ENCODE results near the gene MORC4.

The MORC4 gene

DNA sequence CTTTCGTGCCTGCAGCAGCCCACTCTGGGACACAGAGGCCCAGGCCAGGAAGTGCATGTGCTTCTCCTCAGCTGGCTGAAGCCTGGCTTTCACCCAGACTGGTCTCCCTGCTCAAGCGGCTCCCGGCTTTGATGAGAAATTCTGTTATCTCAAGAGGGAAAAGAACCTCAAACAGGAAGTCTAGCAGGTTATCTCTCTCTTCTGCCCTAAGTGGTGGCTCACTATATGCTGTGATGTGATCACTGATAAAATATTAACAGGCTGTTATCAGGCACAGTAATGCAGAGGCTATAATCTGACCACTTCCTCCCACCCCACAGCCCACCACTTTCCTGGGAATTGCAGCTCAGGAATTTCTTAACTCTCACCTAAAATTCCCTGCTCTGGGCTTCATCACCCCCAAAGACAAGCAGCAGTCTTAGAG, 66.5 kb downstream of the MORC4 start:
- TF ChIP-seq, protein P1, sequence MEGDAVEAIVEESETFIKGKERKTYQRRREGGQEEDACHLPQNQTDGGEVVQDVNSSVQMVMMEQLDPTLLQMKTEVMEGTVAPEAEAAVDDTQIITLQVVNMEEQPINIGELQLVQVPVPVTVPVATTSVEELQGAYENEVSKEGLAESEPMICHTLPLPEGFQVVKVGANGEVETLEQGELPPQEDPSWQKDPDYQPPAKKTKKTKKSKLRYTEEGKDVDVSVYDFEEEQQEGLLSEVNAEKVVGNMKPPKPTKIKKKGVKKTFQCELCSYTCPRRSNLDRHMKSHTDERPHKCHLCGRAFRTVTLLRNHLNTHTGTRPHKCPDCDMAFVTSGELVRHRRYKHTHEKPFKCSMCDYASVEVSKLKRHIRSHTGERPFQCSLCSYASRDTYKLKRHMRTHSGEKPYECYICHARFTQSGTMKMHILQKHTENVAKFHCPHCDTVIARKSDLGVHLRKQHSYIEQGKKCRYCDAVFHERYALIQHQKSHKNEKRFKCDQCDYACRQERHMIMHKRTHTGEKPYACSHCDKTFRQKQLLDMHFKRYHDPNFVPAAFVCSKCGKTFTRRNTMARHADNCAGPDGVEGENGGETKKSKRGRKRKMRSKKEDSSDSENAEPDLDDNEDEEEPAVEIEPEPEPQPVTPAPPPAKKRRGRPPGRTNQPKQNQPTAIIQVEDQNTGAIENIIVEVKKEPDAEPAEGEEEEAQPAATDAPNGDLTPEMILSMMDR (IDR thresholded peaks at IDR 0.05; ENCODE audit: low read depth, low read length, missing control alignments): no peak
- no peak for DNase-seq (ENCODE audit: low read depth)
- H3K4me3 ChIP-seq (ENCODE audit: low read depth, low read length): no peak overlapping the region

DNA sequence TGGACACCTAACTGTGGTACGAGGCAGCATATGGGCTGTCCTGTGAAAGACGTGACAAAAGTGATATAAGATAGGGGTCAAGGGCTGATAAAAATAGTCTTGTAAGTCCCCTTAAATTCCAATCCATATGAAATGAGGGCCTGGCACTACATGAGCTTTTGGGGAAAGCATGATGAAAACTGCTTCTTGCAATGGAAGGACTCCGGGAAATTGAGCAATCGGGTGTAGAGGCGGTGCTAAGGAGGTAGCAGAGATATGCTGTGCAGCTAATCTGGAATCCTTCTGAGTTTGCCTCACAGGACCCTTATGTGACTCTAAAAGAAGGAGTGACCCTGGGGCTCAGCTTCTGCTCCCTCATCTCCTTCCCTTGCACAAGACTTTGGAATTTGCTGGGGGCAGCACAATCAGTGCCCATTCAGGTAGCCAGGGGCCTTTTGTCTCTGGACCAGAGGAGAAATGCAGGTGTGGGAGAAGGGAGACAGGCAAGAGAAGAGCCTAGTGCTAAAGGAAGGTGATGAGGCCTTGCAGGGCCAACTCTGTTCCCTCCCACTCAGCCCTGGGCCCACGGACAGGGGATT, 67.0 kb downstream of the MORC4 start:
- no peak for DNase-seq (ENCODE audit: low read depth)
- no peak overlapping the region for H3K4me3 ChIP-seq (ENCODE audit: low read depth, low read length)
- TF ChIP-seq, protein P1 (IDR thresholded peaks at IDR 0.05; ENCODE audit: low read depth, low read length, missing control alignments): no peak

DNA sequence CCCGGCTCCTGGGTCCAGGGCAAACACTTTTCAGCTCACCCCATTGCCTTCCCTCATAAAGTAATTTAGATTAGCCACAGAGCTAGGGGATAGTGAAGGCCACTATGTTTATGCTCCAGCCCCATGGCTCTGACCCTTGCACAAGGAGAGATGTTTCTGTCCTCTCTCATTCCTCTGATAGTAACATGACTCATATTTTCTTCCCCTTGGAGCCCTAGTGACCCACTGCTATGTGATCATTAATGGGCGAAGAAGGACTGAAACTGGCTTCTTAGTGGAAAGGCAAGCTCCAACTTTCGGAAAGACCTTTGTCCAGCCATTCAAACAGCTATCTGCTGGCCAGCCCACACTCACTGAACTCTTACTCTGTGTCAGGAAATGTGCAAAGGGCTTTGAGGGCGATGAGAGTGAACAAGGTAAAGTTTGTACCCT, 67.5 kb downstream of the MORC4 start:
- TF ChIP-seq, protein P1 (IDR thresholded peaks at IDR 0.05; ENCODE audit: low read depth, low read length, missing control alignments): no peak
- no peak overlapping the region for H3K4me3 ChIP-seq (ENCODE audit: low read depth, low read length)
- no peak for DNase-seq (ENCODE audit: low read depth)

DNA sequence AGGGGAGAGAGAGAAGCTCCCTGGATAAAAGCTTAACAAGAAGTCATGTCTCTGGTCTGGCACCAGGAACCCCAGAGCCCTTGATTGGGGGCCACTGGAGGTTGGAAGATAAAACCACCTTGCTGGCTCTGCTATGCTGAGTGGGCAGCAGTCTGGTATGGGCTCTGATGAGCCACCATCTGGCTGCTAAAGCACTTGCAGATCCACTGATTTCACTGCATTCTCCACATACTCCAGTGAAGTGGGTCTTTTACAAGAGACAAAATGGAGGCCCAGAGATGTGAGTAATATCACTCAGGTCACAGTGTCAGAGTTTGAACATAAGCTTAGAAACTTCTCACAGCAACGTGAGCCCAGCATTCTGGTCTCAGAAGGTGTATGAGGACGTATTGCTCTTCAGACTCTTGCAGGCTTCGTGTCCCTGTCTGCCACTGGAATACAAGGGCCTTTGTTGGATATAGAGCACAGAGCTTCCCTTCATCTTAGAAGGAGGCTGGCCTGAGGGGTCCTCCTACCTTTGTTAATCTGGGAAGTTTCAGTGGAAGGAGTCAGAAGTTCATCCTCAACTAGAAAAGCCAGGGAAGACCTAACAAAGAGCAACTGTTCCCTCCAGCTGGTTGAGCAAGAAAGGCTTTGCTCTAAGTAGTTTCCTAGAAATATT, 68.1 kb downstream of the MORC4 start:
- H3K4me3 ChIP-seq (ENCODE audit: low read depth, low read length): no peak overlapping the region
- DNase-seq (ENCODE audit: low read depth): no peak
- TF ChIP-seq, protein P1 (IDR thresholded peaks at IDR 0.05; ENCODE audit: low read depth, low read length, missing control alignments): no peak

DNA sequence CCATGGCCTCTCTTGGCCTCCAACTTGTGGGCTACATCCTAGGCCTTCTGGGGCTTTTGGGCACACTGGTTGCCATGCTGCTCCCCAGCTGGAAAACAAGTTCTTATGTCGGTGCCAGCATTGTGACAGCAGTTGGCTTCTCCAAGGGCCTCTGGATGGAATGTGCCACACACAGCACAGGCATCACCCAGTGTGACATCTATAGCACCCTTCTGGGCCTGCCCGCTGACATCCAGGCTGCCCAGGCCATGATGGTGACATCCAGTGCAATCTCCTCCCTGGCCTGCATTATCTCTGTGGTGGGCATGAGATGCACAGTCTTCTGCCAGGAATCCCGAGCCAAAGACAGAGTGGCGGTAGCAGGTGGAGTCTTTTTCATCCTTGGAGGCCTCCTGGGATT, 71.8 kb downstream of the MORC4 start:
- TF ChIP-seq, protein P1 (IDR thresholded peaks at IDR 0.05; ENCODE audit: low read depth, low read length, missing control alignments): no peak
- no peak overlapping the region for H3K4me3 ChIP-seq (ENCODE audit: low read depth, low read length)
- no peak for DNase-seq (ENCODE audit: low read depth)

DNA sequence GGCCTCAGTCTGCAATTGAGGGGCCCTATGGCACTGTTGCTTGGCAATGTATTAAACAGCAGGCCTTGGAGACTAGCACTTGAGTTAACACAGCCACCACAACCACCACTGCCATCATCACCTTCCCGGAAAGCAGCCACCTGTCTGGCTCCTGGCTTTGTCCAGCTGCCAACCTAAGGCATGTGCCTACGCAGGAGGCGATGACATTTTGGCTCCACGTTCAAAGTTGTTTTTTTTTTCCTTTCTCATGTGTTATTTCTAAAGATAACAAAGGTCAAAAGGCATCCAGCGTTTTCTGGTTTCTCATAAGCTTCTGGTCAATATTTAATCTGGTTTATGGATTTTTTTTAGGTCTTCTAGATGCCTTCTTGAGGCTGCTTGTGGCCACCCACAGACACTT, 72.3 kb downstream of the MORC4 start:
- TF ChIP-seq, protein P1 (IDR thresholded peaks at IDR 0.05; ENCODE audit: low read depth, low read length, missing control alignments): no peak
- no peak overlapping the region for H3K4me3 ChIP-seq (ENCODE audit: low read depth, low read length)
- no peak for DNase-seq (ENCODE audit: low read depth)

DNA sequence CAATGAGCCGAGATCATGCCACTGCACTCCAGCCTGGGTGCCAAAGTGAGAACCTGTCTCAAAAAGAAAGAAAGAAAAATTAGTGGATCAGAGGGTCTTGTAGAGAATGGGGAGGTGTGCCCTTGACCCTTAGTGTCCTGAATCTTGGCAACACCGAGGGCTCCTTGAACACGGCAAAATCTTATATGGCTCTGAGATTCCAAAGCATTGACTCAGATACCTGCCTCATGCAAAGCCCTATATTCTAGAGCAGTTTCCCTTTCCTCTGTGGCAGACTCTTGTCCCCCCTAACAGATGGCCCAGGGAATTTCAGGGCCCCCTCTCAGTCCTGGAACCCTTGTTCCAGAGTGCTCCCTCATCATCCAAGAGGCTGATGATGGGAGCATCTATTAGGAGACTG, 73.0 kb downstream of the MORC4 start:
- no peak for DNase-seq (ENCODE audit: low read depth)
- no peak overlapping the region for H3K4me3 ChIP-seq (ENCODE audit: low read depth, low read length)
- TF ChIP-seq, protein P1 (IDR thresholded peaks at IDR 0.05; ENCODE audit: low read depth, low read length, missing control alignments): no peak

Measured in GM12864 (cell line).